GM21717 (cell line): Measurements from ENCODE around the gene TEF.
"Not testable (repeated sequence)": the region's sequence is repeated elsewhere in the genome, so short reads cannot be mapped to it uniquely, and the experiment has no call there.

ENCODE experiments used
- ATAC-seq: cut with Tn5 transposase; IDR thresholded peaks from one replicate; pipeline ENCODE4 v1.9.1; 2021; ENCODE audit warnings: mild to moderate bottlenecking, moderate library complexity; ENCODE audit not compliant: unreplicated experiment

The TEF gene

GRCh38 chr22:41417622-41418390 is 36.1 kb downstream of the TEF start:
- no peak for ATAC-seq

DNA sequence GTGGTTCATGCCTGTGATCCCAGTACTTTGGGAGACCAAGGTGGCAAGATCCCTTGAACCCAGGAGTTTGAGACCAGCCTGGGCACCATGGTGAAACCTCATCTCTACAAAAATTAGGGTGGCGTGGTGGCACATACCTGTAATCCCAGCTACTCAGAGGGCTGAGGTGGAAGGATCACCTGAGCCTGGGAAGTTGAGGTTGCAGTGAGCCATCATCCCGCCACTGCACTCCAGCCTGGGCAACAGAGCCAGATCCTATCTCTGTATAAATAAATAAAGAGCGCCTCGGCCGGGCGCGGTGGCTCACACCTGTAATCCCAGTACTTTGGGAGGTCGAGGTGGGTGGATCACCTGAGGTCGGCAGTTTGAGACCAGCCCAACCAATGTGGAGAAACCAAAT is 37.0 kb downstream of the TEF start:
- ATAC-seq = no peak

GRCh38 chr22:41425660-41426365 is 44.1 kb downstream of the TEF start:
- no peak for ATAC-seq

- no peak for ATAC-seq
These were observed 47.6 kb downstream of the TEF start for GRCh38 chr22:41429232-41429950.

DNA sequence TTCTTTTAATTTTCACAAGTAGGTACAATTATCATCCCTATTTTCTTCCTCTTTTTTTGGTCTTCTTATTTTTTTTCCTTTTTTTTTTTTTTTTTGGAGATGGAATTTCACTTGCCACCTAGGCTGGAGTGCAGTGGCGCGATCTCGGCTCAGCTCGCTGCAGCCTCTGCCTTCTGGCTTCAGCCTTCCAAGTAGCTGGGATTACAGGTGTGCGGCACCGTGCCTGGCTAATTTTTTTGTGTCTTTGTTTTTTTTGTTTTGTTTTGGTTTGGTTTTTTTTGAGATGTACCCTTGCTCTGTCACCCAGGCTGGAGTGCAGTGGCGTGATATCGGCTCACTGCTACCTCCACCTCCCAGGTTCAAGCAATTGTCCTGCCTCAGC is 48.2 kb downstream of the TEF start:
- no peak for ATAC-seq

DNA sequence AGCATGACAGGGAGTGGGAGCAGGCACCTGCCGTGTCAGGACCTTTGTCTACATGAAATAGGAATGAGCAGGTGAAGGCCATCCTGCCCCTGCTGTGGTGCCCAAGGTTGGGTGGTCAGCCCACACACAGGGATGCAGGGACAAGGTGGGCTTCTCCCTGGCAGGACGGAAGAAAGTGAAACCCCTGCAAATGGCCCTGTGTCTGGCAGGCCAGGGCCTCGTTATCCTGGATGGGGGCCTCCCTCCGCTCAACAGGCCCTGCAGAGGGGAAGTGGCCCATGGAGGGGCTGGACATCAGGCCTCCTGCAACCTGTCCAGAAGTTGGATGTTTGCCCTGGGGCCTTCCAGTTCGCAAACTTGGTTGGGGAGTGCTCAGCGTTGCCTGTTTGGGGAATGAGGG is 49.9 kb downstream of the TEF start:
- ATAC-seq = no peak

GRCh38 chr22:41433480-41433879 is 51.7 kb downstream of the TEF start:
- ATAC-seq = not testable (repeated sequence)

DNA sequence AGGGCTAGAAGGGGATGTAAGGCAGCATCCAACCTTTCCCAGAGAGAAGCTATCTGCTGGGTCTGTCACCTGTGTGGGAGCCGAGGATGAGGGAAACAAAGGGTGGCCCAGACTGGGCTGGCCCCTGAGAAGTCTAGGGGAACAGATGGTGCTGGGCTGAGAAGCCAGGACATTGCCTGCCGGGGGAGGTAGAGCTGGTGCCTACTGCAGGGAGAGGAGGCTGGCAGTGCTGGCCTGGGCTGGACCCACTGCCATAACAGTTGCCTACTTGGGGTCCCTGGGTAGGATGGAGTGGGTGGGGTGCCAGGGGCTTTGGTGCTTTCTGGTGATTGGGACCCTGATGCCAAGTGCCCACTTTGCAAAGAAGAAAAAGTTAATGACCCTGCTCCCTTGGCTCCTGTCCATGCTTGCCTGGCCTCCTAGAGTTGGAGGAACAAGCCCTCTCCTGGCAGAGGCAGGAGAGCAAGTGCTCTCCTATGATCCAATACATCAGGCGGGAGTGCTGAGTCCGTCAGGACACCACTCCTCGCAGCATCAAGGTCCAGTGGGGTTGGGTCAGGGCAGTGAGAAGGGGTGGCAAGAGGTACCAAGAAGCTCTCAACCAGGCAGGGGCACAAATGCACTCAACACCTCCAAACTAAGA is 52.7 kb downstream of the TEF start:
- ATAC-seq = not testable (repeated sequence)

GRCh38 chr22:41435560-41435959 is 53.8 kb downstream of the TEF start:
- ATAC-seq = no peak

- no peak for ATAC-seq
These were observed 54.8 kb downstream of the TEF start for GRCh38 chr22:41436322-41437113.

DNA sequence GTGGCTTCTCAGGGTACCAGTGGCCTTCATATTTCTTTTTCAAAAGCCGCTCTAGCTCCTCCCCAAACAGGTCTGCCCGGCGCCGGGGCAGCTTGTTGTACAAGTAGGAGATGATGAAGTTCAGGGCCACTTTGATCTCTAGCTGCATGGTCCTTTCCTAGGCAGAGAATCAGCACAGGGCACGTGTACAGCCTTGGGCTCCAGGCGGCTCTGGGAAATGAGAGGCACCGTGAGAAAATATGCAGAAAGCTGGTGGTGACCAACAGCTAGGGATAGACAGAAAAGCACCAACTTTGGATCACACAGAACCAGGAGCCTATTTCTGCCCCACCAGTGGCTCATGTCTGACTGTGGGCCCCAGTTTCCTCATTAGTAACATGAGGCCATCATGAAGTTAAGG is 55.5 kb downstream of the TEF start:
- no peak for ATAC-seq

GRCh38 chr22:41440511-41440910 is 58.8 kb downstream of the TEF start:
- not testable (repeated sequence) for ATAC-seq

DNA sequence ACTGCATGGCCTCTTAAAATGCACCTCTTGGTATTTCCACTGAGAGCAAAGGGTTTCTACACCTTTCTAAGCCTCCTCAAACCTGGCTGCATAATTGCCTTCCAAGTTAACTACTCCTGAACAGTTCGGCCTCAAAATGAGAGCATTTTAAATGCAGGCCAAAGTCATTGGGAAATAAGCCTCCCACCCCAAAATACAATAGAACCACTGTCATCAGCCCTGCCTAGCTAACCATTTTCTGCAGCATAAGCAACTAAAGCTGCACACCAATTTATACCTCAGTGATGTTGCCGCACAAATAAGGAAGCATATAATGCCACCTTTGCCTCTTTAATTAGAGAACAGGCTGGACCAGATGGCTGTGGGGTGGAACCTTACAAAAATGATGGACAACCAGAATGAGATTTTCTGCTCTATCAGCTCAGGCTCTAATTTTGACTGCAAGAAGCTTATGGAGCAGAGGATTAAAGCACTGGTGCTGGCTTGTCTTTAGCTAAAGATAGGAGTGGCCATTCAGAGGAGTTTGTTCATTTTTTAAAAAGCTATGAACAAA is 60.6 kb downstream of the TEF start:
- ATAC-seq = no peak

- peak; percentile 41 for ATAC-seq
These were observed 62.8 kb downstream of the TEF start for GRCh38 chr22:41444360-41445128.

DNA sequence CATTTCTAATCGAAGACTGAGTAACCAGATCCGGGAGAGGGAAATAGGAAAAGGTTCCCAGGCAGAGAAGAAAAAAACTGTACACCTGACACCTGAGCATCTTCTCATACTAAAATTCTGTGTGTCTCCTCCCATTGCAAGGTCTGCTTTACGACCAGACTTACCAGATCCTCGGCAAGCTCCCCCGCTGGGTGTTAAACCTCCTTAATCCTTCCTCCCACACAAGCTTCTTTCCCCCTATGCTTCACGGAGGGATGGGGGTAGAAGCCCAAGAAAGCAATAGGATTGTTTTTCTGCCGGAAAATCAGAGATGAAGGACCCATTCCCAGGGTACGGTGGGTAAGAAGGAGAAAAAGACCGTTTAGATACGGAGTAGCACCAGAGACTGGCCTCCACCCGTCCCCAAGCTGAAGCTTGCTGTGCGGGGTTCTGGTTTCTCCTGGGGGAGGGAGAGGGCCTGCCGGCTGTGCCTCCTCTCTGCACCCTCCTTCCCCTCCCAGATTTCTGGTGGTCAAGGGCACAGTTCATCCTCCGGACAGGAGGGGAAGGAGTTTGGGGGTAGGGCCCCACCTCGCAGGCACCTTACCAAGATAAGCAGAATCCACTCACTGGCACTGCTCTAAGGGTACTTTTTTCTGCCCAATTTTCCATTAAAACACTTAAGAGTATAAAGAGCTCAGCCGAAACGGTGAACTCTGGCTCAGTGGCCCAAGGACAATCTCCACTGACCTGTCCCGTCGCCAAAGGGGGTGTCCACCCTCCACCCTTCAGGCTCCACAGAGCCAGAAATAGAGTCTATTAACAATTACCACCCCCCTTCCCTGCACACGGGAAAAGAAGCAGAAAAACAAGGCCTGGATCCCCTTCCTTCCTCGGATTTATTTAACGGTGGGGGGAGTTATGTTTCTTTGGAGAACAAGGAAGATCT is 63.7 kb downstream of the TEF start:
- no peak for ATAC-seq

GRCh38 chr22:41446057-41446501 is 64.3 kb downstream of the TEF start:
- no peak for ATAC-seq

- ATAC-seq = peak; percentile 39
These were observed 65.1 kb downstream of the TEF start, which contains the start of gene TOB2 for GRCh38 chr22:41446639-41447434. Gene TOB2 (minus strand): TSS chr22:41446801. CDS start chr22:41437345, 9,456 bp downstream.
